ENCODE measurements around the gene FDPS. TPM values are rescaled to one million over a fixed set of nuclear protein-coding genes. Genes with fewer than 3 reads are reported as not detected.
A peak's percentile ranks its signal among the peaks of the same experiment; 100 is the strongest.

Gene FDPS
- polyA plus RNA-seq (ENCODE audit: insufficient read length in 4 of 4): 100 to 1,000 TPM; 164 to 181 (median 167) TPM

DNA sequence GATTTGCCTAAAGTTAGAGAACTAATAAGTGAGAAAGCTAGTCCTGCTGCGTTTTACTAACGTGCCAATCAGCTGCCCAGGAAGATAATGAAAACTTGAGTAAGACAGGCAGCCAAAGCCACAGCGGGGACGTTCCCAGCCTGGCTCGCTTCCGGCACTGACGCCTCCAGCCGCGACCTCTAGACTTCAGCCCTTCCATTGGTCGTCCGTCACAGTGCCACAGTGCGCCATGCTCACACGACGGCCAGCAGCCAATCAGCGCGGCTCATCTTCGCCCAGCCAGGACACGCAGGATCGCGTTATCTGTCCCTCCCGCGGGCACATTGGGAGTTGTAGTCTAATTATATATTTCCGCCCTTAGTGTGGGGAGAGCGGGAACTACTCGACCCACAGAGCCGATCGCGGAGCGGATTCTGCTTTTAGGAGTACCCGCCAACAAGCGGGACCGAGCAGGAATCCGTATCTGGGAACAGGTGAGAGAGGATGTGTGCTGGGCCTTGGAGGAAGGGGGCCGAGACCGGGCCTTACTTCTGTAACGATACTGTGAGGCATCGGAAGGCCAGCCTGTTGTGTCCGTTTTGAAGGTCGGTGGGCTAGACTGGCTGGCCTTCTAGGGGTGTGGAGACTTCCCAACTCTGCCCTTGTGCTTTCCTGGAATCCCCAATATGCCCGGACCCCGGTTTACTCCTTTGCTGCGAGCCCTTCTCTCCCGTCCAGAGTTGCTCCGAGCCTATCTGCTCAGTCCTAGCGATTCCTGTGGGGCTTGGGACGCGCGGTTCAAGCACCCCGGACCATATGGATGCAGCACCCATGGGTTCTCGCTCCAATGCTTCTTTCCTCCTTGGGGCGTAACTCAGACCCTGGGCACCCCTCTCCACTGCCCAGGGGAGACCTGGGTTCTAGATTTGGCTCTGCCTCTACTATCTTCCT is at the start of gene FDPS:
FDPS (plus strand) TSS at position 374 of the 930 bp plus-strand sequence. CDS start 924 bp downstream, outside the sequence.
- DNase-seq (ENCODE audit: low read depth in 4 of 4, low spot score in 3 of 4): peak; percentile 92 to 98 (median 97)

- DNase-seq (ENCODE audit: low read depth in 4 of 4, low spot score in 3 of 4): no peak
Measured at GRCh38 chr1:155260276-155260675, 48.4 kb upstream of the FDPS start.

DNA sequence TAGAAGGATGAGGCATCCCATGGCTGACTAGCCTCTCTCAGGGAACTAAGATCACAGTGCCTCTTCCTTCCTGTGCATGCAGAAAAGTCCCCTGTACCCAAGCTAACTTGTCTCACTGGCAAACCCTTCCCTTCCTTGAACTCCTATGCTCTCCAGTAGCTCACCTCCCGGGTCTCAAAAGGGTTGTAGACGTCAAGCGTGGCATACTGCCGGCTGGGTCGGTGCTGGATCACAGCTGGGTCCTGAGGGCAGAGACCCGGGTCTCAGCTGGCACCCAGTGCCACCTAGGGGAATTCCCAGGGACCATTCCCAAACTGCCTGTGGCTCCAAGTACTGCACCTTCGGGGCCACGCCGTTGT is 47.2 kb upstream of the FDPS start:
- DNase-seq (ENCODE audit: low read depth in 4 of 4, low spot score in 3 of 4): no peak

DNA sequence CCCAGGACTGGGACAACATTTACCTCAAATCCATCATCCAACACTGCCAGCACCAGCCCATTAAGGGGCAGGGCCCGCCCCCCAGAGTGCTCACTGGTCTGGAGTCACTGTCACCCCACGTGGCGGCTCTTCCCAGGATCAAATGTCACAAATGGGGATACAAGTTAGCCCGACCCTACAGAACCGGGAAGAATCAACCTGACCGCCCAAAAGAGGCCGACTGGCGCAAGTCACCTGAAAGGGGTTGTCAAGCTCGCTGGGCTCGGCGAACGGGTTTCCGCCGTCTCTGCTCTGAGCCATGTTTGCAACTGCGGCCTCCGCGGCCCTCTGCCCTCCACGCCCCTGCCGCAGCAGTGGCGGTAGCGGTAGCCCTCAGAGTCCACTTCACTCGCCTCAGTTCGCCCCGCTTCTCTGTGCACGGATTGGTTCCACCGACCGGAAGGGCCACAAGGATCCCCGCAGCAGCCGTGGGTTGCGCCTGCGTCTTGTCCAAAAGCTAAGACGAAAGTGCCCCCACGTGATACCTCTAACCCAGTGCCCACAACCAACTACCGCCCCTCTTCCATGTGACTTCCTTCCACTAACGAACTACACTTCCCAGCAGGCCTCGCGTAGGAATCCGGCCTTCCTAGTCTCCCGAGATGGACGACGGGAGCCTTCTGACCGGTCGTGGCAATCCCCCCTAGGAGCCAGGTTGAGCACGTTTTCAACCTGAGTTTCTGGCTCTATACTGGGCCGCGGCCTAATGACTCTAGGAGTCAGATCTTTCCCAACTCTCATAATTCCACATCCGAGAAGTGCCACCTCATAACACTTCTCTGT is 46.6 kb upstream of the FDPS start, which contains the start of gene SCAMP3:
SCAMP3 (minus strand) TSS at position 509 of the 822 bp plus-strand sequence; CDS start at position 300, 209 bp downstream.
- peak in 3 of 4 donors; percentile 95 to 96 (median 95) for DNase-seq (ENCODE audit: low read depth in 4 of 4, low spot score in 3 of 4)

- no peak for DNase-seq (ENCODE audit: low read depth in 4 of 4, low spot score in 3 of 4)
Measured at GRCh38 chr1:155263067-155263466, 45.6 kb upstream of the FDPS start.

GRCh38 chr1:155266553-155266952 is 42.1 kb upstream of the FDPS start:
- DNase-seq (ENCODE audit: low read depth in 4 of 4, low spot score in 3 of 4): no peak

- DNase-seq (ENCODE audit: low read depth in 4 of 4, low spot score in 3 of 4): no peak
Measured at GRCh38 chr1:155267373-155267772, 41.3 kb upstream of the FDPS start.

- DNase-seq (ENCODE audit: low read depth in 4 of 4, low spot score in 3 of 4): no peak
Measured at GRCh38 chr1:155268630-155269029, 40.0 kb upstream of the FDPS start.

DNA sequence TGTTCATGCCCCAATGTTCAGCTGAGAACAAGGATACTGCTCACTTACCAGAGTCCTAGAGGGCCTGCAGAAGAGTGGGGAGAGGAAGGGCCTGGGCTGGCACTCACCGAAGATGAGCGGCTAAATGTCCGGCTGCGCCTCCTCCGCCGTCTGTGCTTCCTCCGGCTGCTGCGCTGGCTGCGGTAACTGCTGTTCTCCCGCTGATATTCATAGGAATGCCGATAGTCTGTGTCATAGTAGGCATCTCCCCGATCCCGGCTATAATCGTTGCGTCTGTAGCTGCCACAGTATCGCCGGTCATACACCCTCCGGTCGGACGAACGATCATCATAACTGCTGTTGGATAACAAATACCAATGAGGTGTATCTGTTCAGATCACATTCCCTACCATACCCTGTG is 39.3 kb upstream of the FDPS start:
- DNase-seq (ENCODE audit: low read depth in 4 of 4, low spot score in 3 of 4): no peak

DNA sequence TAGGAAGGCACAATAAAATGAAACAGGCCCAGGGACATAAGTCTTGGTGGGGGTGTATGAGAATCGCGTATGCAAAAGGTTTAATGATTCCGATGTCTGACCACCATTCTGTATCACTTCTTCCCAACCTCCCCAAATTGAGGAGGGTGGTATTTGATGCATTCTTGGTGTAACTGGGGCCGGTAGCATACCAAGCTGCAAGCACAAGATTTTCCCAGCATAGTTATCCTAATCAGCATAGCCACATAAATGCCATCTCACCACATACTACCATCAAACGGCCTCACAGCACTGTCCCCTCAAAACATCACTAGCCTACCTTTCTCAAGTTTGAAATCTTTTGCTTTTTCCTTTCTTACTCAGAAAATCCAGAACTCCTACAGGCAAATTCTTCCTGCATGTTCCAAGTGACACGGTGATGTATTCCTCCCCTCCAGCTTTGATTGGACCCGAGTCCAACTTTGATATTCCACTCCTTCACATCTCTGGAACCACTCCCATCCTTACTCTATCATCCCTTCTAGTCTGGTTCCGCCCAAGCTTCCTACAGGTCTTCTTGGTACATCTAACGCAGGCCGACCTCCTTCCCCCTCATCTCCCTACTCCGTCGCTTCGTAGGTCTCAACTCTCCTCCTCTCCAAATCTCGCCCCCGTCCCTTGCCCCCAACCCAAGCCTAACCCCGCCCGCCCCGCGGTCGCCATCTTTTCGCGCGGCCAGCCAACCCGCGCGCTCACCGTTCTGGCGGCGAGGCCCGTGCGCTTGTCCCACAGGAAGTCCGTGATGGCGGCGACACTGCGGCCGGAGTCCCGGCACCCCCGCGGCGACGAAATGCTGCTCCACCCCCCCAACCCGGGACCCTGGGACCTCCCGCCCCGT is 36.0 kb upstream of the FDPS start:
- no peak for DNase-seq (ENCODE audit: low read depth in 4 of 4, low spot score in 3 of 4)

DNA sequence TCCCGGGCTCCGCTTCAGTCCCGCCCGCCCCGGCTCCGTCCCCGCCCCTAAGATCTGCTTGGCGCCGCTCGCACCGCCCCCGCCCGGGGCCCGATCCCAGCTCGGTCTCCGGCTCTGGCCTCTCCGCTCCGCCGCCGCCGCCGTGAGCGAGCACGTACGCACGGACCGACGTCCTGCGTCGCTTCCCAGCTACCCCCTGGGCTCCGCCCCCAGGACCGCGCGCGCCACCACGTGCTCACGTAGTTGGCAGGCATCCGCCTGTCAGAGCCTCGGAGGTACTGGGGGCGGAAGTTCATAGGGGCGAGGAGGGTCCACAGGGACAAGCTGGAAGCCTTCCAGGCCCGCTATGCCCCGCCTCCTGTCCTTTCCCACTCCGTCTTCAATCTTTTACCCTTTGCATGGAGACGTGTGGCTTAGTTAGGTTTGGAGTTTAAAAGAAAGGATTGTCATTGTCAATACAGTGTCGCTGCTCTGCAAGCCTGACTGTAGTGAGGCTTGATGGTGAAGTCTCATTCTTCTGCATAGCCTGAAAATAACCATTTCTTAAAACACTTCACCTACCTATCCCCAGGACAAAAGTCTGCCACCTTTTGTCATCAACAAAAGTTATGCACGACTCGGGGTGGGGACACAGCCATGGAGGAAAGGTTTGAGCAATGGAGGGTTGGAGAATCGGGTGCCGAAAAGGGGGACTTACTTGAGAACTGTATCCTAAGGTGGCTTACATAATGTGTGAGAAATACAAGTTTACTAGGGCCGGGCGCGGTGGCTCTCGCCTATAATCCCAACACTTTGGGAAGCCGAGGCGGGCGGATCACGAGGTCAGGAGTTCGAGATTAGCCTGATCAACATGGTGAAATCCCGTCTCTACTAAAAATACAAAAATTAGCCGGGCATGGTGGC is 35.1 kb upstream of the FDPS start, which contains the start of gene CLK2:
CLK2 (minus strand) TSS at position 162 of the 903 bp plus-strand sequence. CDS start 2,527 bp downstream, outside the sequence.
- peak; percentile 89 to 91 (median 90) for DNase-seq (ENCODE audit: low read depth in 4 of 4, low spot score in 3 of 4)

DNA sequence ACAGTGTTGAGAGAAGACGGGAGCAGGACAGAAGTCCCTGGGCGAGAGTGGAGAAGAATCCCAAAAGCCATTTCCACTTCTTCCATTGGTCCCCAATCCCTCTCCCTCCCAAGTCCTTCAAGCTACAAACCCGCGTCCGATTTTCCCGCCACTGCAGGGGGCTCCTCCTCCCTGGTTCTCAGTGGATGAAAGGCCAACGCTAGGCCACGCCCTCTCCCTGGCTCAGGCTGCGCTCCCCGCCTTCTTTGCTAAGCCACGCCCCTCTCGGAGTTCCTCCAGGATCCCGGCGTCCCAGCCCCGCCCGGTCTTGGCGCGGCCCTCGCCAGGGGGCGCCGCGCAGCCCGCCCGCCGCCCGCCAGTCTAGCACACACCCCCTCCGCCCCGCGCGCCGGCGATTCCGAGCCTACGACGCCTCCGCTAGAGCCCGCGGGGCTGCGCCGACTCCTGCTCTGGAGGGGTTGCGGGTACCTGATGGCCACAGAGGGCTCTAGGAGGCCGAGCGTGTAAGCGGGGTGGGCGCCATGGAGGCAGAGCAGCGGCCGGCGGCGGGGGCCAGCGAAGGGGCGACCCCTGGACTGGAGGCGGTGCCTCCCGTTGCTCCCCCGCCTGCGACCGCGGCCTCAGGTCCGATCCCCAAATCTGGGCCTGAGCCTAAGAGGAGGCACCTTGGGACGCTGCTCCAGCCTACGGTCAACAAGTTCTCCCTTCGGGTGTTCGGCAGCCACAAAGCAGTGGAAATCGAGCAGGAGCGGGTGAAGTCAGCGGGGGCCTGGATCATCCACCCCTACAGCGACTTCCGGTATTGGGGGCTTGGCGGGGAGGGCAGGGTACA is 31.4 kb upstream of the FDPS start, which contains the start of gene HCN3:
HCN3 (plus strand) TSS at position 394 of the 832 bp plus-strand sequence; CDS start at position 522, 128 bp downstream.
- peak; percentile 95 to 97 (median 96) for DNase-seq (ENCODE audit: low read depth in 4 of 4, low spot score in 3 of 4)

DNA sequence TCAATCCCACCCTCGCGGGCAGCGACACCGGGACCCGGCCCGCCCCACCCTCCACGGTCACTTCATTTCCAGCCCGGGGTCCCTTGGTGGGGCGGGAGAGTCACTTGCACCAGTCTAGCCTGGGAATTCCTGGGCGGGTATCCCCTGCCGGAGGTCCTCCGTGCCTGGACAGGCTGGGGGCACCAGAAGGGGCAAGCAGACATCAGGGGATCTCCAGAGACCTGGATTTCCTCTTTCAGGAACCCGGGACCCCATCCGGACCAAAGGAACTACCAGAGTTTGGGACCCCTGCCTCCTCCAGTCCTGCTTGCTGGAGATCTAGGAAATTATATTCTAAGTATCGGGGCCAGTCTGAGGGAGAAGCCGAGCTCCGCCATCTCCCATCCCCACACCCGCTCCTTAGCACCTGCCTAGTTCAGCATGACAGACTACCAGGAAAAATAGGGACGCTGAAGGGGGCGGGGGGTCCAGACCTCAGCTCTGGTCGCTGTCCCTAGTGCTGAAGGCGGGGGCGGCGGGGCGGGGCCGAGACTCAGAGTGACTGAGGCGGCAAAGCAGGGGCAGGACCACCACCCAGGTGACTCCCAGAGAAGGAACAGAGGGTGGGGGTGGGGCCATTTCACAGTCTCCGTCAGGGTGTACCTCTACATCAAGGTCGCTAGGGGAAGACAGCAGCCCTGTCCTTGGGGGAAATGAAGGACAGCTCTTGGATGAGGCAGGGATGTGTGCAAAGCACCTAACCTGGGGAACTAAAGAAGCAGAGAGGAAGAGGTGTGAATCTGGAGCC is 30.6 kb upstream of the FDPS start:
- DNase-seq (ENCODE audit: low read depth in 4 of 4, low spot score in 3 of 4): peak in 2 of 4 donors; percentile 60 to 66

DNA sequence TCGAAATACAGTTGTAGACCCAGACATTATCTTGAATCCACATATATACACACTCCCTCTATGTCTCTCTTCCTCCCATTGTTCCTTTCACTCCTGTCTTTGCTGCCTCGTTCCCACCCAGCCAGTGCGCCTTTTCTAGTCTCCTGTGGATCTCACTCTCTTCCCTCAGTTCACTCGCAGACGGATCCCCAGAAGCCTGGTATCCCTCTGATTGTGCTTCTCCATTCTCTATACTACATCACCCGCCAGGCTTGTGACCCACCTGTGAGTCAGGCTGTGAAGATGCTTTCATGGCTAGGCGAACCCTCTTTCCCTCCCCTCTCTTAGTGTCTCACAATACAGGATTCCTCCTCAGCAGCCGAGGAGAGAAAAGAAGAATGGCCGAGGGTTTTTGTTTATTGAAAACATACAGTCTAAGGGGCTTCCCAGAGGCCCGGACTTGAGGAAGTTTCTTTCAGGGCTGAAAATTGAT is 29.9 kb upstream of the FDPS start:
- no peak for DNase-seq (ENCODE audit: low read depth in 4 of 4, low spot score in 3 of 4)

DNA sequence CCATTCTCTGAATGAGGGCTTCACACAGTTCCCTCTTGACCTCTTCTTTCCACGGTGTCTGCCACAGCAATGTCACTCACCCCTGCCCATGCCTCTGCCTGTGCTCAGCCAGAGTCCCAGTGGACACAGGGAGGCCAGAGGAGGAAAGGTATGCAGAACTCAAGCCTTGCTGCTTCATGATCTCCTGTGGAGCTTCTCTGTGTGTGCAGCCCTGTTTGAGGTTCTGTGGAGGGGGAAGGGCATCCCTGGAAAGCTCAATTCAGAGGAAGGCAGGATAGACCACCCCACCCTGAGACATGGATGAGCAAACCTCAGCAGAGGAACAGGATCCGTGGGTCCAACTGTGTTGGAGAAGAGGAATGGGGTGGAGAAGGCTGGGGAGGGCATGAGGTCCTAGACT is 29.4 kb upstream of the FDPS start:
- no peak for DNase-seq (ENCODE audit: low read depth in 4 of 4, low spot score in 3 of 4)

DNA sequence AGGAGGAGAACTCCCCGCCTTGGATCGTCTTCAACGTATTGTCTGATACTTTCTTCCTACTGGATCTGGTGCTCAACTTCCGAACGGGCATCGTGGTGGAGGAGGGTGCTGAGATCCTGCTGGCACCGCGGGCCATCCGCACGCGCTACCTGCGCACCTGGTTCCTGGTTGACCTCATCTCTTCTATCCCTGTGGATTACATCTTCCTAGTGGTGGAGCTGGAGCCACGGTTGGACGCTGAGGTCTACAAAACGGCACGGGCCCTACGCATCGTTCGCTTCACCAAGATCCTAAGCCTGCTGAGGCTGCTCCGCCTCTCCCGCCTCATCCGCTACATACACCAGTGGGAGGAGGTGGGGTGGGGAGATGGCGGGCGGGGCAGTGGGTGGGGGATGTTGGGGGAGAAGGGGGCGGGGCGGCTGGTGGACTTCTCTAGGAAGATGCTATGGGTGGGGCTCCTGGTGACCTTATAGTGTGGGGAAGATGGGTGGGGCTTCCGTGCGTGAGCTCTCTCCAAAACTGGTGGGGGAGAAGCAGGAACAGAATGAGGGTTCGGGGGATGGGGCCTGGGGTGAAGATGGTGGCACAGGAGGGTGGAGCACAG is 26.1 kb upstream of the FDPS start:
- DNase-seq (ENCODE audit: low read depth in 4 of 4, low spot score in 3 of 4): no peak

- no peak for DNase-seq (ENCODE audit: low read depth in 4 of 4, low spot score in 3 of 4)
Measured at GRCh38 chr1:155284476-155284875, 24.2 kb upstream of the FDPS start.

All from right renal pelvis (tissue), 4 donors.